Measurements from ENCODE around the gene SLC7A9. TPM values are rescaled to one million over a fixed set of nuclear protein-coding genes. Genes with fewer than 3 reads are reported as not detected.

SLC7A9 gene
- total RNA-seq, 1 donor from 2014 or later: 0.46 TPM

DNA sequence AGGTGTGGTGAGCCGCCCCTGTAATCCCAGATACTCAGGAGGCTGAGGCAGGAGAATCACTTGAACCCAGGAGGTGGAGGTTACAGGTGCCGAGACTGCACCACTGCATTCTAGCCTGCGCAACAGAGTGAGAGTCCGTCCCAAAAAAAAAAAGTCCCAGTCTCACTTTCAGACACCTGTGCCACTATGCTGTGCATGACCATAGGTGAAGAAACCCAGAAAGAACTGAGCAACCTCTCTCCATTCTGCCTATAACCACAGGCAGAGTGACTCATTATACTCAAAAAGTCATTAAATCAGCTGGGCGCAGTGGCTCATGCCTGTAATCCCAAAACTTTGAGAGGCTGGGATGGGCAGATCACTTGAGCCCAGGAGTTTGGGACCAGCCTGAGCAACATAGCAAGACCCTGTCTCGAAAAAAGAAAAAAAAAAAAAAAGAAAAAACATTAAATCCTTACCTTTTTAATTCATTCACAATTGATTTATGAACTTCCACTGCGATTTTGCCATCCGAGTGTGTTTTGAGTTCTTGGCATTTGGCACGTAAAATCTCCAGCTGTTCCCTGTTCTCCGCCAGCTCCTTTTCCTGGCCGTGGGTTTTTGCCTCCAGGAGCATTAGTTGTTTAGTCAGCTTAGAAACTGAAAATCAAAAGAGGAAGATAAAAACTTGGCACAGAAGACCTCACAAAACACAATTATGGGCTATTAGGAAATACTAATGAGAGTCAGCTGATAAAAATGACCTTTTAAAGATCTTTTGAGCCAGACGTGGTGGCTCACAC is 45.5 kb upstream of the SLC7A9 start:
- H3K36me3 Mint-ChIP-seq (ENCODE audit: low read depth, unreplicated experiment): peaks cover 12% of the 10 kb centered on the region
- no peaks in the 10 kb centered on the region for H3K4me1 Mint-ChIP-seq (ENCODE audit: unreplicated experiment)
- no peaks in the 10 kb centered on the region for H3K9me3 Mint-ChIP-seq (ENCODE audit: unreplicated experiment)
- no peak overlapping the region for H3K4me3 Mint-ChIP-seq (ENCODE audit: unreplicated experiment)
- TF ChIP-seq, protein P1, sequence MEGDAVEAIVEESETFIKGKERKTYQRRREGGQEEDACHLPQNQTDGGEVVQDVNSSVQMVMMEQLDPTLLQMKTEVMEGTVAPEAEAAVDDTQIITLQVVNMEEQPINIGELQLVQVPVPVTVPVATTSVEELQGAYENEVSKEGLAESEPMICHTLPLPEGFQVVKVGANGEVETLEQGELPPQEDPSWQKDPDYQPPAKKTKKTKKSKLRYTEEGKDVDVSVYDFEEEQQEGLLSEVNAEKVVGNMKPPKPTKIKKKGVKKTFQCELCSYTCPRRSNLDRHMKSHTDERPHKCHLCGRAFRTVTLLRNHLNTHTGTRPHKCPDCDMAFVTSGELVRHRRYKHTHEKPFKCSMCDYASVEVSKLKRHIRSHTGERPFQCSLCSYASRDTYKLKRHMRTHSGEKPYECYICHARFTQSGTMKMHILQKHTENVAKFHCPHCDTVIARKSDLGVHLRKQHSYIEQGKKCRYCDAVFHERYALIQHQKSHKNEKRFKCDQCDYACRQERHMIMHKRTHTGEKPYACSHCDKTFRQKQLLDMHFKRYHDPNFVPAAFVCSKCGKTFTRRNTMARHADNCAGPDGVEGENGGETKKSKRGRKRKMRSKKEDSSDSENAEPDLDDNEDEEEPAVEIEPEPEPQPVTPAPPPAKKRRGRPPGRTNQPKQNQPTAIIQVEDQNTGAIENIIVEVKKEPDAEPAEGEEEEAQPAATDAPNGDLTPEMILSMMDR (IDR thresholded peaks at IDR 0.05; ENCODE audit: unreplicated experiment): no peak
- H3K27ac Mint-ChIP-seq (ENCODE audit: unreplicated experiment): no peak overlapping the region
- H3K27me3 Mint-ChIP-seq (ENCODE audit: unreplicated experiment): no peaks in the 10 kb centered on the region
- no peak for DNase-seq (ENCODE audit: low spot score)

DNA sequence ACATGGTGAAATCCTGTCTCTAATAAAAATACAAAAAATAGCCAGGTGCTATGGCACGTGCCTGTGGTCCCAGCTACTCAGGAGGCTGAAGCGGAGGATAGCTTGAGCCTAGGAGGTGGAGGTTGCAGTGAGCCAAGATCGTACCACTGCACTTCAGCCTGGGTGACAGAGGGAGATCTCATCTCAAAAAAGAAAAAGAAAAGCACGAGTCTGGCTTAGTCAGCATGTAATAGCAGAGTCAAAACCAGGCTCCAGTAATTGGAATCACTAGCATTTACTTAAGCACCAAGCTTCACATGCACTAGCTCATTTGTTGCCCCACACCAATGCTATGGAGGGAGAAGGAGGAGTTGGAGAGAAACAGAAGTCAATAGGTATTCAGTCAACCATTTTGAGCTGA is 41.9 kb upstream of the SLC7A9 start:
- no peaks in the 10 kb centered on the region for H3K4me1 Mint-ChIP-seq (ENCODE audit: unreplicated experiment)
- peaks cover 24% of the 10 kb centered on the region for H3K36me3 Mint-ChIP-seq (ENCODE audit: low read depth, unreplicated experiment)
- H3K4me3 Mint-ChIP-seq (ENCODE audit: unreplicated experiment): no peak overlapping the region
- no peaks in the 10 kb centered on the region for H3K27me3 Mint-ChIP-seq (ENCODE audit: unreplicated experiment)
- no peaks in the 10 kb centered on the region for H3K9me3 Mint-ChIP-seq (ENCODE audit: unreplicated experiment)
- H3K27ac Mint-ChIP-seq (ENCODE audit: unreplicated experiment): no peak overlapping the region
- DNase-seq (ENCODE audit: low spot score): no peak
- TF ChIP-seq, protein P1 (IDR thresholded peaks at IDR 0.05; ENCODE audit: unreplicated experiment): no peak

DNA sequence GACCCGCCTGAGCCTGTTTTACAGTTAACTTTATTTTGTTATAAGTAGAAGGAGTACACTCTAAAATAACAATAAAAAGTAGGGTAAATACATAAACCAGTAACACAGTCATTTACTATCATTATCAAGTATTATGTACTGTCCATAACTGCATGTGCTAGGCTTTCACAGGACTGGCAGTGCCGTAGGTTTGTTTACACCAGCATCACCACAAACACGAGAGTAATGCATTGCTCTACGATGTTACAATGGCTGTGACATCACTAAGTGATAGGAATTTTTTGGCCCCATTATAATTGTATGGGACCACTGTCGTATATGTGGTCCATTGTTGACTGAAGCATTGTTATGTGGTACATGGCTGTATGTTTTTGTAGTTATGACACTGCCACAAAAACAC is 41.3 kb upstream of the SLC7A9 start:
- Mint-ChIP-seq H3K27ac (ENCODE audit: unreplicated experiment) (no peak overlapping the region), H3K36me3 (ENCODE audit: low read depth, unreplicated experiment) (peaks cover 24% of the 10 kb centered on the region), H3K27me3 (ENCODE audit: unreplicated experiment) (no peaks in the 10 kb centered on the region), H3K9me3 (ENCODE audit: unreplicated experiment) (no peaks in the 10 kb centered on the region), H3K4me1 (ENCODE audit: unreplicated experiment) (no peaks in the 10 kb centered on the region), H3K4me3 (ENCODE audit: unreplicated experiment) (no peak overlapping the region)
- TF ChIP-seq, protein P1 (IDR thresholded peaks at IDR 0.05; ENCODE audit: unreplicated experiment): no peak
- no peak for DNase-seq (ENCODE audit: low spot score)

DNA sequence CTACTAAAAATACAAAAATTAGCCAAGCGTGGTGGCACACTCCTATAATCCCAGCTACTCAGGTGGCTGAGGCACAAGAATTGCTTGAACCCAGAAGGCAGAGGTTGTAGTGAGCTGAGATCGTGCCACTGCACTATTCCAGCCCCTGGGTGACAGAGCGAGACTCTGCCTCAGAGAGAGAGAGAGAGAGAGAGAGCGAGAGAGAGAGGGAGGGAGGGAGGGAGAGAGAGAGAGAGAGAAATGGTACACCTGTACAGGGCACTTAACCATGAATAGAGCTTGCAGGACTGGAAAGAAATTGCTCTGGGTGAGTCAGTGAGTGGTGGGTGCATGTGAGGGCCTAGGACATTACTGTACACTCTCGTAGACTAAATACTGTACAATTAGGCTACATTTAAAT is 40.5 kb upstream of the SLC7A9 start:
- H3K4me3 Mint-ChIP-seq (ENCODE audit: unreplicated experiment): no peak overlapping the region
- DNase-seq (ENCODE audit: low spot score): no peak
- H3K4me1 Mint-ChIP-seq (ENCODE audit: unreplicated experiment): no peaks in the 10 kb centered on the region
- H3K9me3 Mint-ChIP-seq (ENCODE audit: unreplicated experiment): no peaks in the 10 kb centered on the region
- H3K27me3 Mint-ChIP-seq (ENCODE audit: unreplicated experiment): no peaks in the 10 kb centered on the region
- H3K27ac Mint-ChIP-seq (ENCODE audit: unreplicated experiment): no peak overlapping the region
- TF ChIP-seq, protein P1 (IDR thresholded peaks at IDR 0.05; ENCODE audit: unreplicated experiment): no peak
- H3K36me3 Mint-ChIP-seq (ENCODE audit: low read depth, unreplicated experiment): peaks cover 20% of the 10 kb centered on the region

DNA sequence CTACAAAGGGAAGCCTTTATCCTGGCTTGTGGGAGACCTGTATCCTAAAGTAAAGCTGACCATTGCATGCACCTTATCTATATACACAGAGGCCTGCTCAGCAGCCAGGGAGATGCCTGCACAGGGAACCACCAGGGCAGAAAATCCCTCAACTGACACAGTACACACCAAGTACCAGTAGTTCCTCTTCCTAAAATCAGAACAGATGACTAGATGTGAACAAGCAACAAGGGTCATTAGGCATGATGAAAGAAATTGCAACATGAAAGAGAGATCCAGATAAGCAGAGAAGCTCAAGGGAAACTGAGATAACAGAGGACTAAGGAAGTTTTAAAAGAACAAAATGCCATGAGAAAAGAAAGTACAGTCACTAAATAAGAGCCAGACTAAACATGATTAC is 39.7 kb upstream of the SLC7A9 start:
- no peak overlapping the region for H3K27ac Mint-ChIP-seq (ENCODE audit: unreplicated experiment)
- TF ChIP-seq, protein P1 (IDR thresholded peaks at IDR 0.05; ENCODE audit: unreplicated experiment): no peak
- no peak overlapping the region for H3K4me3 Mint-ChIP-seq (ENCODE audit: unreplicated experiment)
- H3K36me3 Mint-ChIP-seq (ENCODE audit: low read depth, unreplicated experiment): peaks cover 20% of the 10 kb centered on the region
- H3K4me1 Mint-ChIP-seq (ENCODE audit: unreplicated experiment): no peaks in the 10 kb centered on the region
- DNase-seq (ENCODE audit: low spot score): no peak
- H3K27me3 Mint-ChIP-seq (ENCODE audit: unreplicated experiment): no peaks in the 10 kb centered on the region
- no peaks in the 10 kb centered on the region for H3K9me3 Mint-ChIP-seq (ENCODE audit: unreplicated experiment)

All from endothelial cell (in vitro differentiated cells).